Measurements from ENCODE around the gene ZNF367. TPM values are rescaled to one million over a fixed set of nuclear protein-coding genes. Genes with fewer than 3 reads are reported as not detected.

ZNF367 gene
- total RNA-seq, 2 donors from 2014 or later, result 1.0 to 2.6 TPM

- no peak overlapping the region for H3K4me3 ChIP-seq
- intact Hi-C loops (cut with DNase I), result no loop called here
- DNase-seq (no peak), ATAC-seq (no peak)
- no peak overlapping the region for H3K27ac ChIP-seq
- 67 to 71% methylated on average over 9 of the region's 9 CpGs for WGBS, 2 donors
- no peaks in the 10 kb centered on the region for H3K9me3 ChIP-seq
- TF ChIP-seq CTCF (IDR thresholded peaks at IDR 0.05) (no peak), POLR2A (IDR thresholded peaks at IDR 0.05) (no peak)
- no peaks in the 10 kb centered on the region for H3K36me3 ChIP-seq (replicated peaks in 1 of 2; ENCODE audit: insufficient read depth in 1 of 2, low read depth in 2 of 2)
- H3K4me1 ChIP-seq, result no peaks in the 10 kb centered on the region
- no peaks in the 10 kb centered on the region for H3K27me3 ChIP-seq
Observed at GRCh38 chr9:96408409-96409280, 9.5 kb downstream of the ZNF367 start.

DNA sequence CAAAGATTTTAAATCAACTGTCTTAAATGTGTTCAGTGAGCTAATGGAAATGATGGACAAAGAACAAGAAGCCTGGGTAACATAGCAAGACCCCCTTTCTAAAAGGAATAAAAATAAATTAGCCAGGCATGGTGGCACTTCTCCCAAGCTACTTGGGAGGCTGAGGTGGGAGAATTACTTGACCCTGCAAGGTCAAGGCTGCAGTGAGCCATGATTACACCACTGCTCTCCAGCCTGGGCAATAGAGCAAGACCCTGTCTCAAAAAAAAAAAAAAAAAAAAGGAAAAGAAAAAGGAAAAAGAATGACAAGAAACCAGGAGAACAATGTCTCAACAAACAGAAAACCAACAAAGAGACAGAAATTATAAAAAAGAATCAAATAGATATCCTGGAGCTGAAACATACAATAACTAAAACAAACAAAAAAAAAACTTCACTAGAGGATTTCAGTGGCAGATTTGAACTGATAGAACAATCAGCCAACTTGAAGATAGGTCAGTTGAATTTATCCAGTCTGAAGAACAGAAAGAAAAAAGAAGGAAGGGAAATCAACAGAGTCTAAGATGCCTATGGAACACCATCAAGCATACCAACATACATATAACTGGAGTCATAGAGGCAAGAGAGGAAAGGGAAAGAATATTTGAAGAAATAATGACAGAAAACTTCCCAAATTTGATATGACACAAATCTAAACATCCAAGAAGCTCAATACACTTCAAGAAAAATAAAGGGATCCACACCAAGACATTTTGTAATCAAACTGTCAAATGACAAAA is 17.8 kb downstream of the ZNF367 start:
- ATAC-seq, result no peak
- Histone ChIP-seq H3K4me1 (no peaks in the 10 kb centered on the region), H3K27me3 (no peaks in the 10 kb centered on the region), H3K9me3 (no peaks in the 10 kb centered on the region), H3K4me3 (no peak overlapping the region), H3K36me3 (replicated peaks in 1 of 2; ENCODE audit: insufficient read depth in 1 of 2, low read depth in 2 of 2) (no peaks in the 10 kb centered on the region), H3K27ac (no peak overlapping the region)
- intact Hi-C loops (cut with DNase I), result no loop called here
- DNase-seq, result no peak
- TF ChIP-seq CTCF (IDR thresholded peaks at IDR 0.05) (no peak), POLR2A (IDR thresholded peaks at IDR 0.05) (no peak)

DNA sequence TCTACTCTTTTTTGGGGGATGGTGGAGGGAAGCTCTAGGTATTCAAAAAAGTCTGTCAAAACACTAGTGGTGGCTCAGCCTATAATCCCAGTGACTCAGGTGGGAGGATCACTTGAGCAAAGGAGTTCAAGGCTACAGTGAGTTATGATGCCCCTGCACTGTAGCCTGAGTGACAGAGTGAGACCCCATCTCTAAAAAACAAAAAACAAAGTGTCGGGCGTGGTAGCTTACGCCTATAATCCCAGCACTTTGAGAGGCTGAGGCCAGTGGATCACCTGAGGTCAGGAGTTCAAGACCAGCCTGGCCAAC is 18.9 kb downstream of the ZNF367 start:
- Histone ChIP-seq H3K4me3 (no peak overlapping the region), H3K27me3 (no peaks in the 10 kb centered on the region), H3K36me3 (replicated peaks in 1 of 2; ENCODE audit: insufficient read depth in 1 of 2, low read depth in 2 of 2) (no peaks in the 10 kb centered on the region), H3K27ac (no peak overlapping the region), H3K4me1 (no peaks in the 10 kb centered on the region), H3K9me3 (no peaks in the 10 kb centered on the region)
- 84 to 90% methylated on average over 3 of the region's 3 CpGs for WGBS, 2 donors
- intact Hi-C loops (cut with DNase I), result no loop called here
- ATAC-seq (no peak), DNase-seq (no peak)
- TF ChIP-seq CTCF (IDR thresholded peaks at IDR 0.05) (no peak), POLR2A (IDR thresholded peaks at IDR 0.05) (no peak)

GRCh38 chr9:96398582-96399324 is 19.4 kb downstream of the ZNF367 start:
- no peak overlapping the region for H3K4me3 ChIP-seq
- WGBS, 2 donors, result 74% methylated on average over 3 of the region's 3 CpGs
- no peak for TF ChIP-seq CTCF (IDR thresholded peaks at IDR 0.05)
- no peak for TF ChIP-seq POLR2A (IDR thresholded peaks at IDR 0.05)
- H3K4me1 ChIP-seq, result no peaks in the 10 kb centered on the region
- ATAC-seq (no peak), DNase-seq (no peak)
- H3K27ac ChIP-seq, result no peak overlapping the region
- no peaks in the 10 kb centered on the region for H3K9me3 ChIP-seq
- H3K27me3 ChIP-seq, result no peaks in the 10 kb centered on the region
- no peaks in the 10 kb centered on the region for H3K36me3 ChIP-seq (replicated peaks in 1 of 2; ENCODE audit: insufficient read depth in 1 of 2, low read depth in 2 of 2)
- intact Hi-C loops (cut with DNase I), result no loop called here

Measured in body of pancreas (tissue), 4 donors.